GM21447 (cell line): ENCODE data around the gene CYB5R3.
A peak's percentile ranks its signal among the peaks of the same experiment; 100 is the strongest.
"Not testable (repeated sequence)": the region's sequence is repeated elsewhere in the genome, so short reads cannot be mapped to it uniquely, and the experiment has no call there.

ENCODE experiments used
- ATAC-seq: cut with Tn5 transposase; IDR thresholded peaks from one replicate; pipeline ENCODE4 v1.9.1; 2021; ENCODE audit not compliant: unreplicated experiment

The CYB5R3 gene

DNA sequence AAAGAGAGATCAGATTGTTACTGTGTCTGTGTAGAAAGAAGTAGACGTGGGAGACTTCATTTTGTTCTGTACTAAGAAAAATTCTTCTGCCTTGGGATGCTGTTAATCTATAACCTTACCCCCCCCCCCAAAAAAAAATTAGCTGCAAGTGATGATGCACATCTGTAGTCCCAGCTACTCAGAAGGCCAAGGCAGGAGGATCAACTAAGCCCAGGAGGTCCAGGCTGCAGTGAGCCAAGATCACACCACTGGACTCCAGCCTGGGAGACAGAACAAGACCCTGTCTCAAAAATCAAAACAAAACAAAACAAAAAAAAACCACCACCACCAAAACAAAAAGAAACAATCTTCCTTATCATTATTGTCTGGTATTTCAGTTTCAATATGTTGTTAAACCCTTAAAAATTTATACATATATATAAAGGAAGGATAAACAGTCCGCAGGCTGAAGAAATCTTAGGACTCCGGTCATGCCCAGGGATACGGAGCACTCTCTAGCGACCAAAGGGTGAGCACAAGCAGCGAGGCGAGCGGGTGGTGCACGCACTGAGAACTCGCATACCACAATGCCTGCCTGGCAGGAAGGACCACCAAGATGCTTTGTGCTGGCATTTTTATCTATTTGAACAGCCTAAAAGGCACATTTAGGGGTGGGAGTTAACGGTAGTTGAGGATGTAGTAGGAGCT, 40.9 kb downstream of the CYB5R3 start:
- no peak for ATAC-seq

DNA sequence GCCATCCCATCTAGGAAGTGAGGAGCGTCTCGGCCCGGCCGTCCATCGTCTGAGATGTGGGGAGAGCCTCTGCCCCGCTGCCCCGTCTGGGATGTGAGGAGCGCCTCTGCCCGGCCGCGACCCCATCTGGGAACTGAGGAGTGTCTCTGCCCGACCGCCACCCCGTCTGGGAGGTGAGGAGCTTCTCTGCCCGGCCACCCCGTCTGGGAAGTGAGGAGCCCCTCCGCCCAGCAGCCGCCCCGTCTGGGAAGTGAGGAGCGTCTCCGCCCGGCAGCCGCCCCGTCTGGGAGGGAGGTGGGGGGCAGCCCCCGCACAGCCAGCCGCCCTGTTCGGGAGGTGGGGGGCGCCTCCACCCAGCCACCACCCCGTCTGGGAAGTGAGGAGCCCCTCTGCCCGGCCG, 41.6 kb downstream of the CYB5R3 start:
- not testable (repeated sequence) for ATAC-seq

DNA sequence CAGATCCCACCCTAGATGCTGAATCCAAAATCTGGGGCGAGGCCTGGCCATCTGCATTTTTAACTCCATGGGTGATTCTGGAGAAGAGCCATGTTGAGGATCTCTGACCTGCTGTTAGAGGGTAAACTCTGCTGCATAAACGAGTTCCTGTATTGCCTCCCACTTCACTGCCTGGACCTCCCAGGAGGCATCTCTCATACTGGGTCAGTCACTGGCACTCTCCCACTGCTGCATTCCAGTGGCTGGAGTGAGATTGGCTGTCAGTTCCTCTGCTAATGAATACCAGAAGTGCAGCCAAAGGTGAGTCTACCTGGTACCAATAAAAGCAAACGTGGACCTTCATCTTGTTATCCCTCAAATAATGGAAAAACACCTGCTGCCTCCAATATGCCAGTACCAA, 44.8 kb downstream of the CYB5R3 start:
- ATAC-seq = no peak

DNA sequence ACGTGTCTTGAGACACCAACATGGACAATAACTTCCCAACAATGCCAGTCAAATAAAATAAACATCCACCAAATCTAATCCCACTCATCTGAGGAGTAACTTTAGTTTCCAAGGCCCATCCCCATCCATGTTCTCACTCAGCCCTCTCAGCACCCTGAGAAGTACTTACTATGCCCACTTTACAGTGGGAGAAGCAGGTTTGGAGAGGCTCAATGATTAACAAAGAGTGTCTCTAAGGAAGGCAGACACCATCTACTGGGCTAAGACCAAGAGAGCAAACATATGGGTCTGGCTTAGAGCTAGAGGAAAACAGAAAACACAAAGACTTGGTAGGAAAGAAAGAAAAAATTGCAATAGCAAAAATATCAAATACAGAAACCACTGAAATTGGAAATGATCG, 45.8 kb downstream of the CYB5R3 start:
- no peak for ATAC-seq

DNA sequence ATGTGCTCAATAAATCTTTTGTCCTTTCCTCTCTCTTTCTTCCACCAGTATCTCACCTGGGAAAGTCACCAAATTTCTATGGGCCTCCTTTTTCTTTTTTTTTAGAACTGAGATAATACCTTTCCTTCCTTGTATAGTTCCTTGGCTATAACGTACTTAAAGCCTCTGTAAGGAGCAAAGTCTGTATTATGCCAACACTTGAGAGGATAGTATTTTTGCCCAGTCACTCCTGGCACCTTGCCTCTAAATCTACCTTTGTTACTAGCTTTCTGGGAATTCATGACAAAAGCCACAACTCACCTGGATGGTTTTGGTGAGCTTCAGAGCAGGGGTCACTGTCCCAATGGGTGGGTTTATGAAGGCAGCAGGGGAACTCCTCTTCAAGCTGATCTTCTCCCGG, 46.7 kb downstream of the CYB5R3 start:
- ATAC-seq = no peak

DNA sequence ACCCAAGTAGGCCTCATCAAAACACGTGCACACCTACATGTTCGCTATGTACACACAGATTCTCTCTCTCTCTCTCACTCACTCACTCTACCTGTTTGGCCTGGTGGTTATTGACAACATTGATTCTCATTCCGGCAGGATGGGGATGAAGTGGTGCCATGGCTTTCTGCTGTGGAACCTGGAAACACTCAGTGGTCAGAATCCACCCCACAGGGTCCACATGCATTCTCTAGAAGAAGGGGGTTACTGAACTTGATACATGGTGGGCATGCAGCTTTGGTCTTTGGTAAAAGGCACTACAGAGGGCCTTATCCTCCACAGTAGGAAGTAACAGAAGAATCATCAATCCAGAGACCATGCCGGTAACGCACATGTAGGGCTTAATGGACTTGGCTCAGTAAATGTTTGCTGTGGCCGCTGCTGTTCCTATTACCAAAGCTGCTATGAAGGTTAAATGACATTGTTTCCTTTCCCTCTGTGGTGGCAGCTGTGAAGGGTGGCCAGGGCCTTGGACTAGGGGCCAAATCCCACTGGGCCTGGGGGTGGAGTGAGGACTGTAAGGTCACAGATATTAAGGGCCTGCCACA, 47.2 kb downstream of the CYB5R3 start:
- no peak for ATAC-seq

DNA sequence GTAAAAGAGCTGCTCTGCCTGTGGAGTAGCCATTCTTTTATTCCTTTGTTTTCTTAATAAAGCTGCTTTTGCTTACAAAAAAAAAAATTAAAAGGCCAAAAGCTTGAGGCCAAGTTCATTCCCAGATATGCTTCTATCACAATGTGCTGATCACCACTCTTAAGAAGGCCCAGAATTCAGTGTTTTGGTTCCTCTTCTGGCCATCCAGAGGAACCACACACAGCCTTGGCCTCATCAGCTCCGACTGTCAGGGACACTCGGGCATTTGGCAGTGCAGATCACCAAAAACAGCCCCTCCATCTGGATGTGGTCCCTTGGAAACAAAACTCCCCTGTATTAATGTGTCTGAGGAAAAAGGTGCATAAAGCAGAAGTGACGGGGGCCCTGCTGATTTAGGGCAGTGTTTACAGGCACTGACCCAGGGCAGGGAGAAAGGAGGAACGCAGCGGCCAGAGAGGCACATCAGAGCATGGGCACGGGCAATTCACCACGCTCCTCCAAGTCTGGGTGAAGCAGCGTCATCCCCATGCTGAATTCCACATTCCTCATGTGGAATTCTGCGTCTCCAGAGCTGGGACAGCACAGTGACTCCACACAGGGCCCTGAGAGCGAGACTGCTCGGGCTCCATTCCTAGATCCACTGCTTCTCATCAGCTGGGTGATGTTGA, 52.2 kb downstream of the CYB5R3 start:
- no peak for ATAC-seq

DNA sequence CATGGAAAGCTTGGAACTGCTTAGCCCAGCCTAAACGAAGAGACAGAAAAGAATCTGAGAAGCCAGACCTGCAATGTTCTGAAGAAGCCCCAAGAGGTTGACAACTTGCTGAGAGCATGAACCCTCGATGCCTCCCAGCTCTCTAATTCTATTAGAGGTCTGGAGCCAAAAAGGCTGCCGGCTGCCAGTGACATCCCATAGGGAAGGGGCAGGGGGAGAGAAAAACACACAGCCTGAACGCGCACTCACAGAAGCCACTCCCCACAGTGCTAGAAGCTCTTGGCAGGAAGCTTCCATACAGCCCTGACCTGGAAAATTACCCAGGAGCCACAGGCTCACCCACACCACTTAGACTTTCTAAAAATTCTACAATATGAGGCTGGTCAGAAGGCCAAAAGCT, 52.9 kb downstream of the CYB5R3 start:
- ATAC-seq = no peak

DNA sequence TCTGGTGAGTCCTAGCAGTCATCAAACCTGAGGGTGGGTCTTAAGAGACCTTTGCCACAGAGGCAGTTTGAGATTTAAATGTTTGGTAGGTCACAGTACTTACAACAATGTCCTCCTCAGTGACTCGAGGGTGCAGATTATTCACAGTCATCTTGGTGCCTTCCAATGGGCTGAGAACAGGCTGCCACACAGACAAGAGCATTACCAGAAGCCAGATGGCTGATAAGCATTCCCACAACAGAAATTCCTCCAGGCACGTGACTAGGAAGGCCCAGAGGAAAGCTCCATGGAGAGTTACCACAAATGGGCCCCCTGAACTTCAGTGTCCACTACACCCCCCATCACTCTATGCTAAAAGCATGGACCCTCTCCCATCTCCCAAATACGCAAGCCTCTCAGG, 53.8 kb downstream of the CYB5R3 start:
- no peak for ATAC-seq

DNA sequence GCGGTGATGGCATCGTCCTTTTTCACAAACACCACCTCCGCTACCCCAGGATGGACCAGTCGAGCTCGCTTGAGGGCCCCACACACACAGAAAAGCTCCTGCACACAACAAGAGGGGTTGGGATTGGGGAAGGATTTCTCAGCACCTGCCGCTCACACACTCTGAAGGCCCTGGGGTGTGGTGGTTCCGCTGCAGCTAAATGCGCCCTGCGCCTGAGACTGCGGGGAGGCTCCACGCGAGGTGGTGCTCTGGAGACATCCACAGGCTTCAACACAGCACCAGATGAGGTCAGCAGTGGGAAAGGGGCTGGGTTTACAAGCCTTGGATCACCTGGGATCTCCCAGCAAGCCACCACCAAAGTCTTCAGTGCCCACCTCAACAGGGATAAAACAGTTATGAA, 57.2 kb downstream of the CYB5R3 start:
- ATAC-seq = no peak

DNA sequence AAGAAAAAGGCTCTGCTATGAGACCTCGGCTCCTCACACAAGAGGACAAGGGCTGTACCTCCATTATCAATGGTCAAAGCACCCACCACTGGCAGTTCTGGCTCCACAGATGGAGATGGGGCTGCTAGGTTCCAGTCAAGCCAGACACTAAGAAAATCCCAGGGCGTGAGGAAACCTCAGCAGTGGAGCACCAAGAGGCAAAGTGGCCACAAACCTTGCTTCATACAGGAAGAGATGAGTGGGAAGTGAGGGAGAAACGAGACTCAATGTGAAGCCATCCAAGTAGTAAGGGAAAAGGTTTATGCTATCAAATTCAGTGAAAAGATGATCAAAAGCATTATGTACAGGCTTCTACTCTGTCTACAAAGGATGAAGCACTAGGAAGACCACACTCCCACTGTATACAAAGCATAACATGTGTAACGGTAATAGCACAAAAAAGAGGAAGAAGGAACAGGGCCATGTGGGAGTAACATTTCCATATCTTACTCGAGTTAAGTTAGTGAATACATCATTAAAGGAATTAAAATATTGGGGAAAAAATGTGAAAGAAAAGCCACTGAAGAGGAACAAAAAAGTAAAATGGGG, 61.5 kb downstream of the CYB5R3 start:
- no peak for ATAC-seq

DNA sequence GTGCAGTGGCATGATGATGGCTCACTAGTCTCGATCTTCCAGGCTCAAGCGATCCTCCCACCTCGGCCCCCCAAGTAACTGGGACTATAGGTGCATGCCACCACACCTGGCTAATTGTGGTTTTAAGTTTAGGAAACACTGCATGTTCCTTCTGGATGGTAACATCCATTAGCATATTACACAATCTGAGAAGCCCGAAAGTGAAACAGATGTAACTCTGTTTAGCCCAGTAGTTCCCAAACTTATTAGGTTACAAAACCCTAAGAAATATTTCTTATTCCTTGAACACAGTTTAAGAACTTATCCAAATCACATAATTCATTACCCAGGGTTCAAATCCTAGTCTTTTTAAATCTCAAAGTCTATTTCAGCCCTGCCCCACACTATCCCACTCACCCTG, 62.8 kb downstream of the CYB5R3 start:
- no peak for ATAC-seq

DNA sequence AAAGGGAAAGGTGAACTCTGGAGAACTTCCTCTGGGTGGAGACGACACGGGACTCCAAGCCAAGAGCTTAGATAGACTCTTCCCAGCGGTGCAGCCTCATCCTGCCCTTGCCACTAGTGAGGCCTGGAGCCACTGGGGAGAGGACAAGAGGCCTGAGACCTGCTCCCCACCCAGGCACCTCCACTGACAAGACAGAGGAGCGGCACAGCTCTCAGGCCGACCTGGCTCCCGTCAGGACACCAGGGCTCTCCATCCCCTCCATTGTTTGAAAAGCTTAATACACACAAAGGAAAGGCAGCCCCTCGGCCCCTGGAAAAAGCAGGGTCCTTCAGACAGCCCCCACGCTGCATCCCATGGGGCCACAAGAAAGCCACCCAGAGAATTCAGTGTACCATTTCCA, 64.1 kb downstream of the CYB5R3 start:
- ATAC-seq = no peak

DNA sequence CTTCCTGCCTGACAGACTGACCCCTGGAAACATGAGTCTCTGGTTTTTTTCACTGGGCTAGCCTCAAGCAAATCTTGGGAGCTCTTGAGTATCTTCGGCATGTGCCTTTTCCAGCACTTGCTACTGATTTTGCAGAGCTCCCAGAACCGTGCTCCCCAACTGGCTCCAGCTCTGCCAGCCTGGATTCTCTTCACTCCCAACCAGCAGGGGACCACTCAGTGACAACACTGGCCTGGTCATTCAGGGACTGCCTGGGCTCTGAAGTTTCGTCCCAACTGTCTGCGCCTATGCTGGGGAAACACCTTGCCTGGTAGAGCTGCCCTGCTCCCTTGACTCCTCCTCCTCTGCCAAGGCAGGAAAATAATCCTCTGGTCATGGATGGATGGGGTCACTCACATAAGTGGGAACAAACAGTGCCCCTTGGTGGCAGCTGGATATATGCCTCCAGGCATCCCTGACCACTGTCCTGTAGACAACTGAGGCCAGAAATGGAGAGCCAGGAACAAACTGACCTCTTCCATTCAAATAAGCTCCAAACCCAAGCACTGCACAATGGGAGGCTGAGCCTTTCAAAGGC, 64.7 kb downstream of the CYB5R3 start:
- ATAC-seq = no peak

DNA sequence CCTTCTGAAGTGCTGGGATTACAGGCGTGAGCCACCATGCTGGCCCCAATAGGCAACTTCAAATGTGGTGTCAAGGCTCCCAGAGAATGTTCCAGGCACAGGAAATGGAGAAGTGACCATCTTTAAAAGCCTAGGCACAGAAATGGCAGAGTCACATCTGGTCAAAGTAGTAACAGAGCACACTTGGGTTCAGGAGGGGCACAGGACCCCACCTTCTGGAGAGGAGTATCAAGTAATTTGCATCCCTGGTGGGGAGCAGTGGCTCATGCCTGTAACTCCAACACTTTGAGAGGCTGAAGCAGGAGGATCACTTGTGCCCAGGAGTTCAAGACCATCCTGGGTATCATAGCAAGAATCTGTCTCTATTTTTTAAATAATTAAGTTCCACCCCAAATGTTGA, 66.2 kb downstream of the CYB5R3 start:
- ATAC-seq = no peak

DNA sequence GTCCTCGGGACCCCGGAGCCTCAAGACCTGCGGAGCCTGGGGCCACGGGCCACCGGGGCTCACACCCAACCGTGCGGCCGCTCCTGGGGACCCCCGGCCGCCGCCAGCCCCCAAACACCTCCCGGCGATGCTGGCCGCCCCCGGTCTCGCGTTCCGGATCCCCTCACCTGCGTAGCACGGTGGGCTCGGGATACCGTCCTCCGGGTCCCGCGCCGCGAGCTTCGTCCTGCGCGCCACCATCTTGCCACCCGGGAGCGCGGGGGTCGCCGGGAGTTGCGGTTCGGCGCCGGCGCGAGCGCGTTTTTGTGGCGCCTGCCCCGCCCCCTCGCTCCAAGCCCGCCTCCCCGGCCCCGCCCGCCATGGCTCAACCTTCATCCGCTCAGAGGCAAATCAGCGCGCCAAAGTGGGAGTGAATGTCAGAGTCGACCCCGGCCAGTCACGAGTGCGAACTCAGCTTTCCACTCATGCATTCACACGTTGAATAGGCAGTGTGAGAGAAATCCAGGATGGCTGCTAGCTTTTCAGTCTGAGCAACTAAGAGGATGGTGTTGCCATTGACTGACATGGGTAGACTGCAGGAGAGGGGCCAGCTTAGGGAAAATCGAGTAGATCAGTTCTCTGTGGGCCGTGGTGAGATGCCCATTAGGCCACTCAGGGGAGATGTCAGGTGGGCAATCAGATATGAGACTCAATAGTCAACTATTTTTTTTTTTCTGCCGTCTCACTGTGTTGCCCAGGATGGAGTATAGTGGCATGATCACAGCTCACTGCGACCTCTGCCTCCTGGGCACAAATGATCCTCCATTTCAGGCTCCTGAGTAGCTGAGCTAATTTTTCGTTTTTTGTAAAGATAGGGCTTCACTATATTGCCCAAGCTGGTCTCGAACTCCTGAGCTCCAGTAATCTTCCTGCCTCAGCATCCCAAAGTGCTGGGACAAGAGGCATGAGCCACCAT, 67.2 kb downstream of the CYB5R3 start:
- peak; percentile 44 for ATAC-seq

DNA sequence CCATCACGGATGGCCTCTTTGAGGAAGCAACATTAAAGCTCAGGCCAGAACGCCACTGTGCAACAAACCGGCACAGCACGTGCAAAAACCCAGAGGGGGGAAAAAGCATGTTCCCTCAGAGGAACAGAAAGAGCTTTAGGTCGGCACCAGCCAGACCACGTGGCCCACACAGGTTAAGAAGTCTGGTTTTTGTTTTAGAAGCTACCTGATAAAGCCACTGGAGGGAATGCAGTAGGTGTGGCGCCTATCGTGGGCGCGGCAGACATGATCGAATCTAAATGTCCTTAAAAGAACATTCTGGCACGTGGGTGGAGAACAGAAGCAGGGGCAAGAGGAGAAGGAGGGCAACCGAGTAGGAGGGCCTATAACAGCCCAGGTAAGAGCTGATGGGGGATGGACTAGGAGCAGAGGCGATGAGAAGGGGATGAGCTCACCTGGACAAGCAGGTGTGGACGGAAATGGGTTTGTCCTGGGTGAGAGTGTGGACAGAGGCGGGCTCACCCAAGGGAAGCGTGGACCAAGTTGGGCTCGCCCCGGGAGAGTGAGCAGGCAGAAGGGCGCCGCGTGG, 67.9 kb downstream of the CYB5R3 start:
- ATAC-seq = peak; percentile 26

DNA sequence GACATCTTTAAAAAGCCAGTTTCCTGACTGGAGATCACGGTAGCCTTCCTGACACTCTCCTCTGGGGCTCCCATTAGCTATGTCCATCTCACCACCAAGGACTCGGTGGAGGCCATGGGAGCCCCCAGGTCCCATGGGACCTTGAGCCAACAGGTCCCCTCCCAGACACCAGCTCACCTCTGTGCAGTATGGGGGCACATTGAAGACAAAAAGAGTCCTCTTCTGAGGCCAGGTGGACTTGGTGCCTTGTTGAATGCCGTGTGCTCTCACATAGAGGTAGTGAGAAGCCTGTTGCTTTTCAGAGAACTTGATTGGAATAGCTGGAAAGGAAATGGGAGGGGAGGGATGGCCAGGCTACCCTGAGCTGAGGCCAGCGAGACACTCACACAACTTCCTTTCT, 69.2 kb downstream of the CYB5R3 start:
- not testable (repeated sequence) for ATAC-seq

DNA sequence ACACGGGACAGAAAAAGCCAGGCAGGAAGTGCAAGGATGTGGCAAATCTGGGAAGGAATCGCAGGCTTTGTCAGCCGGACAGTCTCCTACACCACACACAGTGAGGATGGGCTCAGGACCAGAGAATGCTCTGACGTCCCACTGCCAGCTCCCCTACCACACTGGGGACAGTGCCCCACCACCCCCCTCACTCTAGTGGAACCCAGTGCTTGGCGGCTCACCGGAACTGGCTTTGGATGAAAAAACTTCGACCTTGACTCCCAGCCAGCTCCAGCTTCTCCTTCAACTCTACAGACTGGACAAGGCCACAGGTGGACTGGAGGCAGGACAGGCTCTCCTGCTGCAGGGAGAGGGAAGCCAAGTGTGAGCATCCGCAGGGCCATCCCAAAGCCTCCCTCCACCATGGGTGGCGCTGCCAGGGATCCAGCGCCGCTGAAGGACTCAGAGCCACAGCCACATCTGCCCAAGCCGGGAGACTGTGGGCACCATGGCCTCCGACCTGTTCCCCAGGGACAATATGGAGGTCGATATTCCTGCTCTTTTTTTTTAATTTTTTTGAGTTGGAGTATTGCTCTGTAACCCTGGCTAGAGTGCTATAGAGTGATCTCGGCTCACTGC, 71.5 kb downstream of the CYB5R3 start:
- ATAC-seq = no peak

DNA sequence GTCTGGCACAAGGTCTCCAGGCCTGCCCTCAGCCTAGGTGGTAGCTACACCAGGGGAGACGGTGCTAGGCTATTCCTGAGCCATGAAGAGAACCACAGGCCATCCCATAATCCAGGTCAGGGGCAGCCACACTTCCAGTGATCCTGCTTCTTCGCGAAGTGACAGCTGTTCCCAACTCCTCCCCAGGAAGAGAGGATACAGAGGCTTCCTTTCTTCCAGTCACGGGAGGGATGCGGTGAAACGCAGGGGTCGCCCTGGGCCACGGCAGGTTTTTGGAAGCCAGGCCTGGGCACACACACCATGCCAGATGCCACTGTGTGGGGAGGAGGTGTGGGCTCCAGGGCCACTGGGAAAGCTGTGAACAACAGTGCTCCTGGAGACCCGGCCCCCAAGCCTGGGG, 72.1 kb downstream of the CYB5R3 start:
- ATAC-seq = not testable (repeated sequence)
